AML-193 (cell line): ENCODE data around the gene GCGR.
"Not testable (repeated sequence)": the region's sequence is repeated elsewhere in the genome, so short reads cannot be mapped to it uniquely, and the experiment has no call there.

Experiments used
- DNase-seq, 2 experiments: peaks; one replicate each; lab custom pipeline; 2025; lab: John Stamatoyannopoulos, UW

Gene GCGR

GRCh38 chr17:81832608-81833159 is 28.7 kb downstream of the GCGR start:
- no peak for DNase-seq

- peak; percentile 90 to 94 for DNase-seq
Observed at GRCh38 chr17:81833160-81833920, 29.4 kb downstream of the GCGR start, which contains the start of gene MCRIP1. Gene MCRIP1, minus strand, starts transcription at chr17:81833291. Its CDS starts 8,785 bp downstream, at chr17:81824506.

GRCh38 chr17:81833921-81834830 is 30.2 kb downstream of the GCGR start:
- no peak for DNase-seq

GRCh38 chr17:81834831-81835267 is 30.9 kb downstream of the GCGR start, which contains the start of gene PPP1R27:
Gene PPP1R27, minus strand, starts transcription at chr17:81835050. Its CDS starts 97 bp downstream, at chr17:81834953.
- no peak for DNase-seq

GRCh38 chr17:81837641-81838040 is 33.7 kb downstream of the GCGR start:
- peak; percentile 100 for DNase-seq

- no peak for DNase-seq
Observed at GRCh38 chr17:81838753-81839255, 34.9 kb downstream of the GCGR start.

GRCh38 chr17:81839301-81839700 is 35.4 kb downstream of the GCGR start:
- no peak for DNase-seq

GRCh38 chr17:81840059-81840458 is 36.1 kb downstream of the GCGR start:
- DNase-seq, result not testable (repeated sequence)

GRCh38 chr17:81840826-81841778 is 37.2 kb downstream of the GCGR start:
- DNase-seq, result no peak

GRCh38 chr17:81841866-81842265 is 37.9 kb downstream of the GCGR start:
- no peak for DNase-seq

- no peak for DNase-seq
Observed at GRCh38 chr17:81842378-81842724, 38.4 kb downstream of the GCGR start.

GRCh38 chr17:81842725-81843504 is 39.0 kb downstream of the GCGR start:
- no peak for DNase-seq

- no peak for DNase-seq
Observed at GRCh38 chr17:81843713-81844326, 39.9 kb downstream of the GCGR start.

- DNase-seq, result no peak
Observed at GRCh38 chr17:81844327-81844851, 40.4 kb downstream of the GCGR start.

GRCh38 chr17:81844887-81845286 is 40.9 kb downstream of the GCGR start:
- DNase-seq, result no peak

GRCh38 chr17:81845361-81845760 is 41.4 kb downstream of the GCGR start:
- DNase-seq, result no peak

- DNase-seq, result no peak
Observed at GRCh38 chr17:81845881-81846742, 42.2 kb downstream of the GCGR start.
